GM12878 (cell line): ENCODE results near the gene NDRG4. TPM values are rescaled to one million over a fixed set of nuclear protein-coding genes. Genes with fewer than 3 reads are reported as not detected.

ENCODE experiments used
- ATAC-seq: fragments of 200-7000 bp; cut with Tn5 transposase; 3 replicates; pipeline ENCODE4 v1.9.1; 2020; ENCODE audit warnings: mild to moderate bottlenecking, moderate library complexity
- BruUV-seq: library from RNA; stranded (reverse); fragments of 400-500 nt; replicated peaks from 2 replicates; lab custom pipeline; 2021; lab: Mats Ljungman, UMichigan
- CTCF ChIA-PET: fragments of 300-600 bp; sonication (Branson Sonifier 250); formaldehyde crosslinking; extraction: SDS; loops from one replicate; lab custom pipeline; 2021; ENCODE audit warnings: inconsistent platforms; lab: Yijun Ruan, JAX
- POLR2A ChIA-PET: fragments of 350-600 bp; formaldehyde crosslinking; extraction: SDS; loops from one replicate; lab custom pipeline; 2021; ENCODE audit warnings: inconsistent platforms; lab: Charles Lee
- RAD21 ChIA-PET: fragments of 300-600 bp; sonication (Branson Sonifier 250); formaldehyde crosslinking; loops from one replicate; lab custom pipeline; 2023; ENCODE audit warnings: antibody characterized with exemption; ENCODE audit not compliant: unreplicated experiment; lab: Charles Lee
- SMC1A ChIA-PET: fragments of 300-600 bp; sonication (Branson Sonifier 250); formaldehyde crosslinking; loops from one replicate; lab custom pipeline; 2023; ENCODE audit not compliant: unreplicated experiment, uncharacterized antibody; lab: Charles Lee
- DNase-seq: peaks from one replicate; pipeline ENCODE4 v3.0.0-alpha.2; 2011; ENCODE audit warnings: low read depth, low spot score
- FAIRE-seq: peaks from 3 replicates; lab custom pipeline; 2011; peaks lifted over from hg19 to GRCh38; lab: Jason Lieb, UNC
- H2AFZ ChIP-seq: 2 replicates; pipeline ENCODE4 v1.6.0; 2011; ENCODE audit warnings: low read depth, low read length, control low read depth; ENCODE audit not compliant: control insufficient read depth
- H3K27ac ChIP-seq: 2 replicates; pipeline ENCODE4 v1.5.1; 2011; ENCODE audit warnings: control low read depth; ENCODE audit not compliant: control insufficient read depth, insufficient read depth
- H3K27me3 ChIP-seq, 2 experiments: replicated peaks in 1 of 2; 2 replicates each; pipeline versions ENCODE4 v1.6.0 to v1.6.1; 2011; ENCODE audit warnings: low read length in 1 of 2; ENCODE audit not compliant: control insufficient read depth in 2 of 2, insufficient read depth in 2 of 2
- H3K36me3 ChIP-seq, 2 experiments: 2 replicates each; pipeline ENCODE4 v1.5.1; 2011; ENCODE audit warnings: low read length in 1 of 2; ENCODE audit not compliant: control insufficient read depth in 2 of 2, insufficient read depth in 2 of 2
- H3K4me1 ChIP-seq: 2 replicates; pipeline ENCODE4 v1.6.1; 2011; ENCODE audit warnings: mild to moderate bottlenecking, low read length, moderate library complexity, mixed read lengths; ENCODE audit not compliant: control insufficient read depth, insufficient read depth
- H3K4me2 ChIP-seq: 2 replicates; pipeline ENCODE4 v1.6.0; 2011; ENCODE audit warnings: control low read depth; ENCODE audit not compliant: control insufficient read depth, insufficient read depth
- H3K4me3 ChIP-seq: fragments of 200-600 bp; sonication (generic); 2 replicates; pipeline ENCODE4 v1.5.1; 2016
- H3K79me2 ChIP-seq: 2 replicates; pipeline ENCODE4 v1.6.0; 2011; ENCODE audit warnings: low read length; ENCODE audit not compliant: control insufficient read depth, insufficient read depth
- H3K9ac ChIP-seq: 2 replicates; pipeline ENCODE4 v1.8.0; 2011; ENCODE audit warnings: low read length, control low read depth, mixed read lengths; ENCODE audit not compliant: control insufficient read depth, insufficient read depth
- H3K9me3 ChIP-seq: replicated peaks from 3 replicates; pipeline ENCODE4 v1.5.1; 2011; ENCODE audit warnings: mild to moderate bottlenecking, low read length; ENCODE audit not compliant: control insufficient read depth, insufficient read depth
- H4K20me1 ChIP-seq: 2 replicates; pipeline ENCODE4 v1.6.0; 2011; ENCODE audit not compliant: control insufficient read depth, insufficient read depth
- CHD2 ChIP-seq: IDR thresholded peaks from 2 replicates; pipeline ENCODE4 v1.6.1; 2011; ENCODE audit warnings: low read depth, low read length, improper control_type of control experiment, borderline replicate concordance
- IRF3 ChIP-seq: fragments of 450-650 bp; IDR thresholded peaks from 2 replicates; pipeline ENCODE4 v1.6.1; 2014; ENCODE audit warnings: mild to moderate bottlenecking
- JUND ChIP-seq: IDR thresholded peaks from 2 replicates; pipeline ENCODE4 v1.6.1; 2012; ENCODE audit warnings: low read depth, mild to moderate bottlenecking, low read length, improper control_type of control experiment, moderate library complexity
- RAD51 ChIP-seq: fragments of 450-650 bp; IDR thresholded peaks from 2 replicates; pipeline ENCODE4 v1.6.1; 2016; ENCODE audit warnings: moderate library complexity, mild to moderate bottlenecking, inconsistent platforms
- RELA ChIP-seq: fragments of 450-650 bp; IDR thresholded peaks from 2 replicates; pipeline ENCODE4 v1.8.0; 2014; ENCODE audit warnings: borderline replicate concordance; ENCODE audit not compliant: partially characterized antibody
- SMC3 ChIP-seq: IDR thresholded peaks from 2 replicates; pipeline ENCODE4 v1.6.1; 2011; ENCODE audit warnings: low read length, improper control_type of control experiment, borderline replicate concordance
- SP1 ChIP-seq: IDR thresholded peaks from one replicate; pipeline ENCODE4 v1.6.1; 2011; ENCODE audit warnings: low read depth, low read length
- WGBS: methylation state at CpG from one replicate; pipeline ENCODE4 v1.1.6; 2016; ENCODE audit warnings: low lambda C conversion rate; ENCODE audit not compliant: insufficient replicate concordance, insufficient coverage; ENCODE audit errors: missing lambda C conversion rate; 5-methylcytosine and 5-hydroxymethylcytosine counted together
- in situ Hi-C: fragments of 300-500 bp; cut with MboI; formaldehyde crosslinking; loops from 9 replicates; pipeline ENCODE4 v1.14.3; 2018; ENCODE audit warnings: mixed read lengths
- intact Hi-C: fragments of 100-400 bp; cut with micrococcal nuclease; formaldehyde crosslinking; loops from one replicate; pipeline ENCODE4 v1.14.2; 2022; ENCODE audit not compliant: unreplicated experiment
- polyA plus RNA-seq, 11 experiments: library from polyadenylated mRNA; depleted of rRNA in 4 of 11; unstranded in 6 of 11; stranded (reverse) in 5 of 11; fragments of >200 nt; fragmentation: Nextera tagmentation in 4 of 11; fragmentation: Illumina TruSeq in 1 of 11; extraction: Ambion mirVana in 4 of 11; extraction: Trizol in 1 of 11; gene quantifications; 1 replicate in 1 of 11; 2 replicates in 10 of 11; pipeline versions ENCODE4 v1.2.1 to v1.2.3, GENCODE V29; 2011 to 2016; ENCODE audit warnings: inconsistent platforms in 2 of 11, missing spikeins in 2 of 11, low read depth in 1 of 11
- total RNA-seq, 4 experiments: library from RNA; depleted of rRNA in 3 of 4; stranded (reverse); fragments of >200 nt in 3 of 4; fragmentation: Illumina TruSeq in 1 of 4; extraction: Trizol in 1 of 4; gene quantifications; 2 replicates each; pipeline versions ENCODE4 v1.2.1 to v1.2.3, GENCODE V29; 2013 to 2021

Gene NDRG4
- total and polyA plus RNA-seq, 10 of the 15 experiments (the other 5 are each of a cell fraction or from before 2014, with no cell fraction given): 0.33 to 3.8 (median 2.5) TPM

GRCh38 chr16:58498341-58499091 lies 1.4 kb upstream of the NDRG4 start:
- BruUV-seq: no TSS peak
- Histone ChIP-seq H3K9me3 (no peaks in the 10 kb centered on the region), H3K9ac (no peak overlapping the region), H3K36me3 (no peaks in the 10 kb centered on the region), H2AFZ (no peak overlapping the region), H3K4me2 (no peak overlapping the region), H3K79me2 (no peaks in the 10 kb centered on the region), H3K4me1 (peaks cover 21% of the 10 kb centered on the region), H3K4me3 (no peak overlapping the region)
- CTCF ChIA-PET: interaction anchor here (1.9 kb wide), 1 partner anchor 11 kb away, joined by 6 read pairs; no protein-coding TSS in a partner anchor
- in situ Hi-C loops (no loop called here), intact Hi-C loops (loop anchor here (5.0 kb wide), 2 partner anchors 164 to 259 kb away; no protein-coding TSS in a partner anchor)
- SMC1A ChIA-PET: no interaction called here
- RAD21 ChIA-PET: no interaction called here
- 38% methylated on average over 9 of the region's 9 CpGs for WGBS
- ATAC-seq (no peak), FAIRE-seq (no peak)
- POLR2A ChIA-PET: no interaction called here
- TF ChIP-seq JUND (no peak), IRF3 (no peak)
- TF ChIP-seq, all 136 proteins: peak for 0
- H4K20me1 ChIP-seq: no peaks in the 10 kb centered on the region
- H3K27ac ChIP-seq: no peak overlapping the region
- no peak for DNase-seq
- H3K27me3 ChIP-seq: peaks cover 0 to 5% of the 10 kb centered on the region in 2 experiments; a peak in 1 of 4 replicates

DNA sequence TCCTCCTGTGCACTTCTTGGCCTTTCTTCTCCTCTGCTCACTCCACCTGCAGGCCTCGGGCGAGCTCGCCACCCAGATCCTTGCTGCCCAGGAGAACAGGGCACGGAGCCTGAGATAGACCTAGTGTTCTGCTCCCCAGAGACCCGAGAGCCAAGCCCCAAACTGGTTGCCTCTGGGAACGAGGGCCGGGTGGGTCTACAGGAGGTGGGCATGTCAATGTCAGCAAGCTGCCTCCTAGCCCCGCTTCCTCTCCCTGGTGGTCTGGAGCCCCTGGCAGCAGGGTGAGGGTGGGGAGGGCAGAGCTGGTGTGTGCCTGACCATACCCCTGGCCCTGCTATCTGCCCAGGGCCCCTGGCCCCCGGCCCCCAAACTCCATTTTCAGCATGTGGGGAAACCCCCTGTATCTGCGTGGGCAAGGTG lies 841 bp upstream of the NDRG4 start:
- Histone ChIP-seq H3K4me3 (no peak overlapping the region), H2AFZ (no peak overlapping the region), H3K9me3 (no peaks in the 10 kb centered on the region), H3K27ac (no peak overlapping the region), H3K4me1 (peaks cover 21% of the 10 kb centered on the region), H3K4me2 (no peak overlapping the region), H3K36me3 (no peaks in the 10 kb centered on the region), H4K20me1 (no peaks in the 10 kb centered on the region), H3K9ac (no peak overlapping the region), H3K79me2 (no peaks in the 10 kb centered on the region), H3K27me3 (peaks cover 0 to 5% of the 10 kb centered on the region in 2 experiments; a peak in 1 of 4 replicates)
- intact Hi-C loops (loop anchor here (5.0 kb wide), 2 partner anchors 163 to 258 kb away; no protein-coding TSS in a partner anchor), in situ Hi-C loops (no loop called here)
- ChIA-PET RAD21 (interaction anchor here (0.6 to 1.1 kb wide), 2 partner anchors 11 to 834 kb away, joined by 3 read pairs; no protein-coding TSS in a partner anchor), SMC1A (no interaction called here), CTCF (interaction anchor here (0.9 to 1.9 kb wide), 3 partner anchors 12 to 162 kb away, joined by 3 to 9 read pairs (median 6); no protein-coding TSS in a partner anchor), POLR2A (no interaction called here)
- FAIRE-seq: no peak
- WGBS: 48% methylated on average over 10 of the region's 10 CpGs
- no peak for DNase-seq
- BruUV-seq: no TSS peak
- ATAC-seq: no peak
- no peak for TF ChIP-seq SP1
- TF ChIP-seq CHD2: no peak
- TF ChIP-seq RELA: no peak
- no peak for TF ChIP-seq RAD51
- TF ChIP-seq SMC3: no peak
